HCT116 (cell line): Measurements from ENCODE around the gene IPO11. TPM values are rescaled to one million over a fixed set of nuclear protein-coding genes. Genes with fewer than 3 reads are reported as not detected.
"Not testable (repeated sequence)": the region's sequence is repeated elsewhere in the genome, so short reads cannot be mapped to it uniquely, and the experiment has no call there.

ENCODE experiments used
- ATAC-seq: fragments of 200-7000 bp; cut with Tn5 transposase; 2 replicates; pipeline ENCODE4 v1.9.1; 2020; ENCODE audit warnings: mild to moderate bottlenecking, moderate library complexity
- BruUV-seq: library from RNA; stranded (reverse); fragments of 400-500 nt; replicated peaks from 2 replicates; lab custom pipeline; 2021; lab: Mats Ljungman, UMichigan
- CTCF ChIA-PET: fragments of 300-600 bp; sonication (Branson Sonifier 250); formaldehyde crosslinking; loops from one replicate; lab custom pipeline; 2021; ENCODE audit warnings: antibody characterized with exemption; lab: Charles Lee
- POLR2A ChIA-PET: fragments of 300-600, 350-600 bp; sonication (Branson Sonifier 250); formaldehyde crosslinking; loops from one replicate; lab custom pipeline; 2021; ENCODE audit warnings: antibody characterized with exemption; lab: Charles Lee
- RAD21 ChIA-PET, 2 experiments: fragments of 300-600 bp; sonication (Branson Sonifier 250); formaldehyde crosslinking; loops; one replicate each; lab custom pipeline; 2023; ENCODE audit warnings: low total read pairs in 2 of 2; ENCODE audit not compliant: uncharacterized antibody in 2 of 2, unreplicated experiment in 2 of 2, low non-redundant PET in 1 of 2; lab: Charles Lee
- DNase-seq: peaks from one replicate; pipeline ENCODE4 v3.0.0-alpha.2; 2010; ENCODE audit warnings: low read depth, low spot score
- H2AFZ ChIP-seq: fragments of 200-600 bp; shearing (Covaris generic), sonication (generic); 2 replicates; pipeline ENCODE4 v1.6.1; 2017; ENCODE audit warnings: low read depth, mixed run types, mixed read lengths, antibody characterized with exemption, low read length; ENCODE audit not compliant: poor library complexity, severe bottlenecking
- H3K27ac ChIP-seq: 2 replicates; pipeline ENCODE4 v1.5.1; 2012; ENCODE audit warnings: low read depth, low read length
- H3K27me3 ChIP-seq: fragments of 200-600 bp; sonication (generic); 2 replicates; pipeline ENCODE4 v1.6.1; 2016; ENCODE audit warnings: mixed run types, low read length, mixed read lengths; ENCODE audit not compliant: insufficient read depth
- H3K36me3 ChIP-seq, 2 experiments: fragments of 200-500 bp in 1 of 2; fragments of 200-600 bp in 1 of 2; sonication (Bioruptor generic) in 1 of 2; sonication (generic) in 1 of 2; 2 replicates each; pipeline versions ENCODE4 v1.5.1 to v1.6.1; 2014 to 2016; ENCODE audit warnings: low read length in 2 of 2, inconsistent platforms in 1 of 2, mixed read lengths in 1 of 2, mixed run types in 1 of 2; ENCODE audit not compliant: insufficient read depth in 2 of 2, control insufficient read depth in 1 of 2
- H3K4me1 ChIP-seq, 2 experiments: fragments of 200-600 bp in 1 of 2; sonication (generic) in 1 of 2; 2 replicates each; pipeline versions ENCODE4 v1.5.1 to v1.6.1; 2012 to 2017; ENCODE audit warnings: low read length in 2 of 2, inconsistent platforms in 1 of 2, mild to moderate bottlenecking in 1 of 2, mixed read lengths in 1 of 2, mixed run types in 1 of 2, moderate library complexity in 1 of 2; ENCODE audit not compliant: insufficient read depth in 2 of 2, control insufficient read depth in 1 of 2
- H3K4me2 ChIP-seq: fragments of 200-600 bp; sonication (generic); 2 replicates; pipeline ENCODE4 v1.6.1; 2017; ENCODE audit warnings: mixed run types, low read length, mixed read lengths
- H3K4me3 ChIP-seq, 2 experiments: fragments of 200-600 bp in 1 of 2; sonication (generic) in 1 of 2; replicated peaks in 1 of 2; 2 replicates each; pipeline ENCODE4 v1.5.1; 2011 to 2016; ENCODE audit warnings: low read length in 2 of 2, control low read depth in 1 of 2, low read depth in 1 of 2, mild to moderate bottlenecking in 1 of 2, mixed read lengths in 1 of 2, mixed run types in 1 of 2
- H3K79me2 ChIP-seq: fragments of 200-600 bp; sonication (generic); 2 replicates; pipeline ENCODE4 v1.6.1; 2017; ENCODE audit warnings: mild to moderate bottlenecking, mixed run types, low read length, moderate library complexity, mixed read lengths; ENCODE audit not compliant: insufficient read depth
- H3K9ac ChIP-seq: fragments of 200-600 bp; sonication (generic); 2 replicates; pipeline ENCODE4 v1.6.1; 2016; ENCODE audit warnings: low read length, mixed read lengths
- H3K9me2 ChIP-seq: fragments of 200-600 bp; sonication (generic), shearing (Covaris generic); 2 replicates; pipeline ENCODE4 v1.6.1; 2017; ENCODE audit warnings: mixed run types, mild to moderate bottlenecking, moderate library complexity; ENCODE audit not compliant: insufficient read depth
- H3K9me3 ChIP-seq, 2 experiments: fragments of 200-500 bp in 1 of 2; fragments of 200-600 bp in 1 of 2; sonication (Bioruptor generic) in 1 of 2; sonication (generic) in 1 of 2; 2 replicates each; pipeline ENCODE4 v1.6.1; 2014 to 2017; ENCODE audit warnings: low read length in 2 of 2, mixed read lengths in 2 of 2, inconsistent platforms in 1 of 2, low read depth in 1 of 2, mild to moderate bottlenecking in 1 of 2, mixed run types in 1 of 2, moderate library complexity in 1 of 2; ENCODE audit not compliant: control insufficient read depth in 1 of 2, insufficient read depth in 1 of 2
- H4K20me1 ChIP-seq: fragments of 200-600 bp; sonication (generic), shearing (Covaris generic); 2 replicates; pipeline ENCODE4 v1.6.1; 2017; ENCODE audit warnings: mixed run types, mild to moderate bottlenecking, moderate library complexity; ENCODE audit not compliant: insufficient read depth
- ATF3 ChIP-seq: IDR thresholded peaks from 2 replicates; pipeline ENCODE4 v1.6.1; 2012
- CBX3 ChIP-seq: IDR thresholded peaks from 2 replicates; pipeline ENCODE4 v1.6.1; 2012; ENCODE audit warnings: low read depth
- CEBPB ChIP-seq: IDR thresholded peaks from 2 replicates; pipeline ENCODE4 v1.6.1; 2012; ENCODE audit warnings: low read depth
- CTCF ChIP-seq, 3 experiments: fragments of 200-600 bp in 1 of 3; sonication (generic) in 1 of 3; IDR thresholded peaks in 2 of 3; conservative IDR thresholded peaks in 1 of 3; 2 replicates each; pipeline ENCODE4 v1.5.1; 2012 to 2017; ENCODE audit warnings: low read depth in 2 of 3, low read length in 2 of 3, antibody characterized with exemption in 1 of 3, borderline replicate concordance in 1 of 3, control low read depth in 1 of 3, mild to moderate bottlenecking in 1 of 3, mixed read lengths in 1 of 3, mixed run types in 1 of 3, moderate library complexity in 1 of 3; ENCODE audit not compliant: insufficient read depth in 1 of 3
- EGR1 ChIP-seq: IDR thresholded peaks from 2 replicates; pipeline ENCODE4 v1.6.1; 2012; ENCODE audit warnings: low read depth
- EZH2 ChIP-seq: fragments of 200-600 bp; sonication (generic); IDR thresholded peaks from 2 replicates; pipeline ENCODE4 v1.6.1; 2017; ENCODE audit warnings: antibody characterized with exemption, mixed run types
- EZH2phosphoT487 ChIP-seq: fragments of 200-600 bp; IDR thresholded peaks from 2 replicates; pipeline ENCODE4 v1.6.1; 2018; ENCODE audit warnings: antibody characterized with exemption, borderline replicate concordance
- FOSL1 ChIP-seq: IDR thresholded peaks from 2 replicates; pipeline ENCODE4 v1.6.1; 2012; ENCODE audit warnings: low read depth
- JUND ChIP-seq: IDR thresholded peaks from 2 replicates; pipeline ENCODE4 v1.6.1; 2012
- MAX ChIP-seq: IDR thresholded peaks from 2 replicates; pipeline ENCODE4 v1.6.1; 2012
- POLR2A ChIP-seq: IDR thresholded peaks from 2 replicates; pipeline ENCODE4 v1.7.0; 2011; ENCODE audit warnings: borderline replicate concordance; ENCODE audit not compliant: insufficient read depth, insufficient read length; ENCODE audit errors: extremely low read depth
- POLR2AphosphoS5 ChIP-seq: IDR thresholded peaks from 2 replicates; pipeline ENCODE4 v1.6.1; 2011; ENCODE audit warnings: mild to moderate bottlenecking, low read depth, low read length, moderate library complexity
- RAD21 ChIP-seq: IDR thresholded peaks from 2 replicates; pipeline ENCODE4 v1.6.1; 2012; ENCODE audit warnings: low read depth, mild to moderate bottlenecking
- SIN3A ChIP-seq: IDR thresholded peaks from 2 replicates; pipeline ENCODE4 v1.6.1; 2012; ENCODE audit warnings: low read depth
- SP1 ChIP-seq: IDR thresholded peaks from 2 replicates; pipeline ENCODE4 v1.6.1; 2012; ENCODE audit warnings: low read depth
- TCF7L2 ChIP-seq: IDR thresholded peaks from 2 replicates; pipeline ENCODE4 v1.7.0; 2011; ENCODE audit warnings: borderline replicate concordance, inconsistent platforms; ENCODE audit not compliant: insufficient read depth, insufficient read length; ENCODE audit errors: extremely low read depth
- YY1 ChIP-seq: IDR thresholded peaks from 2 replicates; pipeline ENCODE4 v1.6.1; 2011; ENCODE audit warnings: low read length, low read depth, moderate library complexity, mild to moderate bottlenecking; ENCODE audit not compliant: insufficient replicate concordance; ENCODE audit errors: extremely low read depth
- ZBTB33 ChIP-seq: IDR thresholded peaks from 2 replicates; pipeline ENCODE4 v1.6.1; 2011; ENCODE audit warnings: mild to moderate bottlenecking, low read length, moderate library complexity; ENCODE audit not compliant: insufficient replicate concordance; ENCODE audit errors: extremely low read depth
- ZFX ChIP-seq: fragments of 450-650 bp; IDR thresholded peaks from 2 replicates; pipeline ENCODE4 v1.6.1; 2017
- ZNF274 ChIP-seq: fragments of 200-500 bp; sonication (Bioruptor generic); IDR thresholded peaks from 2 replicates; pipeline ENCODE4 v1.6.1; 2014; ENCODE audit warnings: mild to moderate bottlenecking, low read depth, low read length, inconsistent platforms
- intact Hi-C: fragments of 100-400 bp; cut with micrococcal nuclease; formaldehyde crosslinking; loops from 2 replicates; pipeline ENCODE4 v1.10.0; 2022
- total RNA-seq: library from RNA; stranded (reverse); gene quantifications from one replicate; pipeline ENCODE4 v1.2.1, GENCODE V29; 2021; ENCODE audit not compliant: unreplicated experiment

Gene IPO11
- total RNA-seq, 1 experiment from 2014 or later = 55.1 TPM

GRCh38 chr5:62514510-62515119 lies 102.1 kb downstream of the IPO11 start:
- ChIA-PET POLR2A (no interaction called here), RAD21 (no interaction called here), CTCF (no interaction called here)
- Histone ChIP-seq H3K4me3 (no peak overlapping the region), H3K27ac (no peak overlapping the region), H4K20me1 (no peaks in the 10 kb centered on the region), H2AFZ (no peak overlapping the region), H3K27me3 (no peaks in the 10 kb centered on the region), H3K4me1 (no peaks in the 10 kb centered on the region), H3K4me2 (no peak overlapping the region), H3K9ac (no peak overlapping the region), H3K9me2 (no peaks in the 10 kb centered on the region), H3K79me2 (0 out of 2 replicates have a peak, but pooled peaks cover 5% of the 10 kb centered on the region), H3K36me3 (0 out of 4 replicates have a peak, but pooled peaks cover 0 to 5% of the 10 kb centered on the region in 2 experiments), H3K9me3 (no peaks in the 10 kb centered on the region)
- intact Hi-C loops = no loop called here
- no TSS peak for BruUV-seq
- DNase-seq (no peak), ATAC-seq (no peak; the same call in 1 of the 2 replicates)
- TF ChIP-seq MAX = no peak
- TF ChIP-seq RAD21 = no peak
- TF ChIP-seq ZNF274 = no peak
- no peak for TF ChIP-seq CBX3
- TF ChIP-seq FOSL1 = no peak
- TF ChIP-seq EZH2 = no peak
- TF ChIP-seq EGR1 = no peak
- no peak for TF ChIP-seq POLR2AphosphoS5
- no peak for TF ChIP-seq TCF7L2
- TF ChIP-seq SIN3A = no peak
- TF ChIP-seq SP1 = no peak
- no peak for TF ChIP-seq POLR2A
- no peak for TF ChIP-seq CEBPB
- TF ChIP-seq CTCF (IDR thresholded peaks at IDR 0.05 in 2 of 3, conservative IDR thresholded peaks at IDR 0.05 in 1 of 3; ENCODE audit: borderline replicate concordance in 1 of 3, insufficient read depth in 1 of 3, low read depth in 2 of 3, low read length in 2 of 3) = no peak
- no peak for TF ChIP-seq ZFX
- TF ChIP-seq JUND = no peak
- TF ChIP-seq ATF3 = no peak
- no peak for TF ChIP-seq YY1
- no peak for TF ChIP-seq EZH2phosphoT487
- TF ChIP-seq ZBTB33 = no peak

GRCh38 chr5:62520812-62521211 lies 108.2 kb downstream of the IPO11 start:
- RAD21 ChIA-PET, H3K9me3 ChIP-seq: not testable (repeated sequence)

More at GRCh38 chr5:62520812-62521211, 108.2 kb downstream of the IPO11 start:
- CTCF ChIA-PET, H4K20me1 ChIP-seq, H3K9me2 ChIP-seq, H3K27me3 ChIP-seq, ATAC-seq, H3K36me3 ChIP-seq, H3K4me3 ChIP-seq, H3K4me1 ChIP-seq, DNase-seq, BruUV-seq, H3K27ac ChIP-seq, H3K4me2 ChIP-seq, H2AFZ ChIP-seq, POLR2A ChIA-PET, intact Hi-C loops, H3K9ac ChIP-seq: not testable (repeated sequence)
- H3K79me2 ChIP-seq = 0 out of 2 replicates have a peak, but pooled peaks cover 16% of the 10 kb centered on the region
